Adrenal gland (tissue), 5 donors: ENCODE data around the gene TNFRSF6B.

Experiments
- CTCF ChIP-seq, 6 experiments: fragments of 450-650 bp in 4 of 6; fragments of 200-600 bp in 2 of 6; sonication (generic) in 1 of 6; IDR thresholded peaks; 1 replicate in 5 of 6; 2 replicates in 1 of 6; pipeline versions ENCODE4 v1.5.1 to v1.8.0; 2016 to 2021; ENCODE audit warnings: antibody characterized with exemption in 6 of 6, mild to moderate bottlenecking in 2 of 6, moderate library complexity in 1 of 6
- POLR2A ChIP-seq, 2 donors: fragments of 450-650 bp; IDR thresholded peaks; one replicate each; pipeline ENCODE4 v1.6.1; 2017; ENCODE audit warnings: antibody characterized with exemption in 2 of 2, mild to moderate bottlenecking in 2 of 2, moderate library complexity in 1 of 2
- donor health status: DM: no; HTN: no; CAD: no.

- TF ChIP-seq POLR2A (IDR thresholded peaks at IDR 0.05) (no peak), CTCF (IDR thresholded peaks at IDR 0.05) (no peak)
Observed at GRCh38 chr20:63745424-63745805, 49.0 kb downstream of the TNFRSF6B start.
